Stimulated activated CD8-positive, alpha-beta memory T cell treated with anti-CD3 and anti-CD28 coated beads, Interleukin-4, amount 100 ng/mL, for 1 hour (primary cell): ENCODE results near the gene CRELD2.
"Not testable (repeated sequence)": the region's sequence is repeated elsewhere in the genome, so short reads cannot be mapped to it uniquely, and the experiment has no call there.

Experiments
- DNase-seq, 2 donors: peaks; one replicate each; pipeline ENCODE4 v3.0.0-alpha.2; 2020; ENCODE audit warnings: low read depth in 2 of 2, low spot score in 1 of 2

The CRELD2 gene

GRCh38 chr22:49943405-49943765 is 25.0 kb downstream of the CRELD2 start:
- DNase-seq, result no peak

DNA sequence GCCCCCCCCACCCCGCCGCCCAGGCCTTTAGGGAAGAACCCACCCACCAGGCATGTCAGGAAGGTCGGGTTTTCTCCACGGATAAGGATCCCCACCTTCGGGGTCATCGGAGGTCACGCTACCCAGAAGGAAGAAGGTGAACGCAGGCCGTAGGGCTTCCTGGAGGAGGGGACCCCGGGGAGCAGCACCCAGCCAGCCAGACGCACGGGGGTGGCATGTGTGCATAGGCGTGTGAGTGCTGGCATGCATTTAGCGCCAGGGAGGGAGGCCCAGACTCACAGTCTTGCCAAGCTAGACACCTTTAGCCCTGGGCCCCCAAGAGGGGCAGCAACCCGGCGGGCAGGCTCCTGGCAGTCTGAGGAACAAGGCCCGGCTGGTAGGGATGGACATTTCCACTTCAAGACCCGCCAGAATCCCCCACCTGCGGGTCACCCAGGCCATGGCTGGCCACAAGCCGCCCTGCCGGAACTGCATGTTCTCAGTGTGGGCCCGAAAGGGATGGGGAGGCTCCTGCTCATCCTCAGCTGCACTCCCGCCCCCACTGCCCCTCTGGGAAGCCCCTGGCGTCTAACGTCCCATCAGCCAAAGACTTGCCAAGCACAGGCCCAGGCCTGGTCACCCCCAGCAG is 25.5 kb downstream of the CRELD2 start:
- no peak for DNase-seq

- no peak for DNase-seq
Measured at GRCh38 chr22:49944399-49944891, 26.0 kb downstream of the CRELD2 start.

- not testable (repeated sequence) for DNase-seq
Measured at GRCh38 chr22:49945042-49945794, 26.8 kb downstream of the CRELD2 start.

GRCh38 chr22:49946612-49947295 is 28.3 kb downstream of the CRELD2 start:
- no peak for DNase-seq

- no peak for DNase-seq
Measured at GRCh38 chr22:49947296-49947622, 28.8 kb downstream of the CRELD2 start.

DNA sequence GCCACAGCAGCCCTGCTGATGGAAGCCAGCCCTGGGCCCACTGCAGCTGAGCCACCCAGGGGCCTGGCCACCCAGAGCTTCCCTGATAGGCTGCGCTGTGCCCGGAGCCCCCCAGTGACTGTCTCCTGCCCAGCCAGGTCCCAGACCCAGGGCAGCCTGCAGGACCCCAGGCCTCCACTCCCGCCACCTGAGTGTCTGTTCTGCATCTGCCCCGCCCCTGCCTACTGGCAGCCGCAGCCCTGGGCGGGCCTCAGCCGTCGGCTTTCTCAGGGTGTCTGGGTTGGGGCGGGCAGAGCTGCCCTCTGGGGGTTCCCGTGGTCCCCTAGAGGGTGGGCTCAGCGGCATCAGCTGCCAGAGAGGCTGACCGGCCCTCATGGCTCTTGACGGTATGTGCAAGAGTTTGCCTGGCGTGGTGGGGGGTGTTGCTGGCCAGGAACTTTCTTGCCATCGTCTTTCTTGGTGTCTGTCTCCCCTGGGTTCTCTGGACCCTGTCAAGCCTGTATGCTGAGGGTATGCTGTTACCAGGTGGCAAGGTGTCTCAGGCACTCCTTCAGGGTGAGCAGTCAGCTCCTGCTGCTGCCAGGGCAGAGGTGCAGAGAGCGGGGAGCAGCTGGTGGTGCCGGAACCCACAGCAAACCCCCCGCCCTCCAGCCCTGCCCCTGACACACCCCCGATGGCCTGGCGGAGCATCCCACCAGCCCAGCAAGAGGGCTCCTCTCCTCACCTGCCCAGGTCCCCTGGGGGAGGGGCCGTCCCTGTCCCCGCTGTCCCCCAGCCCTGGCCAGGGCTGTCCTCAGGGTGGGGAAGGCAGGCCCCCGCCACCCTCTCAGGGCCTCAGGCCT is 29.9 kb downstream of the CRELD2 start:
- no peak for DNase-seq

DNA sequence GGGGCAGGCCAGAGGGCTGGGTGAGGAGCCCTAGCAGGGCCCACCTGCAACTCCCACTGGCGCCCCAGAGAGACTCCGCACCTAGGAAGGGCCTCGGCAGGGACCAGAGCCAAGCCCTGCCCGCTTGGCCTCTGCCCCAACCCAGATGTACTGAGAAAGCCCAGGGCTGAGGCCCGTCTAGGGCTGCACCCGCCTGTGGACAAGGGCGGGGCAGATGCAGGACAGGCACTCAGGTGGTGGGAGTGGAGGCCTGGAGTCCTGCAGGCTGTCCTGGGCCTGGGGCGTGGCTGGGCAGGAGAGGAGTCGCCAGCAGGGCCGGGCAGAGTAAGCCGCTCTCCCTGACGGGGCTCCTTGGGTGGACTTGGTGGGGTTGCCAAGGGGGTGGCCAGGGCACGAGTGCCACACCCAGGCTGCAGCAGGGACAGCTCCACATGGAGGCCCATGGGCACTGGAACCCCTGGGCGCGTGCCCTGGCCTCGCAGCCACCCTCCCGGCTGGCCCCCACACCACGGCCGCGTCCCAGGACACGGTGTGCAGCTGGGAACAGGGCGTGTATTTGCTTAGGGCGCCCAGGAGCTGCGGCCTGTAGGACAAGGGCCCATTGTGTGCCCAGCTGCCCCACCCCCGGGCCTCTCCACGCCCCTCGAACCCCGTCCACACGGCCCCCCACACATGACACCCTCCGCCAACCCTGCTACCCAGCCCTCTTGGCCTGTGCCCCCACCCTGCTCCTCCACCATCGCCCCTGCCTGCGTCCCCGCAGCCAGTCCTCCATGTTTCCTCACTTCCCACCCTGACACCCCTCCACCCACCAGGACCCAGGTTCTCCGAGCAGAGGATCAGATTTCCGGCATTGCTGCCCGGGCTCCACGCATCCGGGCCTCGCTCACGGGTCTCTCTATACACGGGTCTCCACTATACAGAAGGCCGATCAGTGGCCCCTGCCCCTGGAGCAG is 30.8 kb downstream of the CRELD2 start:
- DNase-seq, result no peak

DNA sequence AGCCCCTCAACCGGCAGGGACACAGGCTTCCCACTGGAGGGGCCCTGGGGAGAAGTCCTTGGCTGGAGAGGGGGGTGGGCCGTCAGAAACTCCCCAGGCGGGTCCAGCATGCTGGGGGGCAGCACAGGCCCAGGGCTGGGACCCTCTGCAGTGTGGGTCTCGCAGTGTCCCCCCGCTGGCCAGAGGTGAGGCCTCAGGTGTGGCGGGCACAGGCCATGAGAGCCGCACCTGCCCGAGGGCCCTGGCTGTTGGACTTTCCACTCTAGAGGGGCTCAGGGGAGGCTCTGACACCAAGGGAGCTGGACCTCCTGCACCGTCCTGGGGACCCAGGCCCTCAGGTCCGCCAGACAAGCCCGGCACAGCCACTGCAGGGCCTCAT is 31.5 kb downstream of the CRELD2 start:
- no peak for DNase-seq

DNA sequence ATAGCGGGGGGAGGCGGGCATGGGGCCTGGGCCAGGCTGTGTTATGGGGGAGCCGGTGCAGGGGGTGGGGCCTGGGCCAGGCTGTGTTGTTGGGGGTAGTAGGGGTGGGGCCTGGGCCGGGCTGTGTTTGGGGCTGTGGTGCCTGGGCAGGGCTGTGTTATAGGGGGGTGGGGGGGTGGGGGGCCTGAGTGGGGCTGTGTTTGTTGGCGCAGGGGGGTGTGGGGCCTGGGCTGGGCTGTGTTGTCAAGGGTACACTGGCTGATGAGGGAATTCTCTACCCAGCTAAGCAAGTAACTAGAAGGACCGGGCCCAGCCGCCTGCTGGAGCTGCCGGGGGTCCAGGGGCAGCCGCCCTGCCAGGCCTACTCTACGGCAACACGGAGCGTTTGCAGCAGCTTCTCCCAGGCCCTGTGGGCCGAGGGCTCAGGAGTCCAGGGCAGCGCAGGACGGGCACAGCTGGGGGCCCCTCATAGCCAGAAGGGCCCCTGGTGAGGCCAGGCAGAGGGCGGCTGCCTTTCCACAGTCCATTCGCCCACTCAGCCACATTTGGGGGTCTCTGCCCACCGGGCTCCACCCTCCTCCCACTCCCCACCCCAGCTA is 32.1 kb downstream of the CRELD2 start:
- DNase-seq, result no peak

DNA sequence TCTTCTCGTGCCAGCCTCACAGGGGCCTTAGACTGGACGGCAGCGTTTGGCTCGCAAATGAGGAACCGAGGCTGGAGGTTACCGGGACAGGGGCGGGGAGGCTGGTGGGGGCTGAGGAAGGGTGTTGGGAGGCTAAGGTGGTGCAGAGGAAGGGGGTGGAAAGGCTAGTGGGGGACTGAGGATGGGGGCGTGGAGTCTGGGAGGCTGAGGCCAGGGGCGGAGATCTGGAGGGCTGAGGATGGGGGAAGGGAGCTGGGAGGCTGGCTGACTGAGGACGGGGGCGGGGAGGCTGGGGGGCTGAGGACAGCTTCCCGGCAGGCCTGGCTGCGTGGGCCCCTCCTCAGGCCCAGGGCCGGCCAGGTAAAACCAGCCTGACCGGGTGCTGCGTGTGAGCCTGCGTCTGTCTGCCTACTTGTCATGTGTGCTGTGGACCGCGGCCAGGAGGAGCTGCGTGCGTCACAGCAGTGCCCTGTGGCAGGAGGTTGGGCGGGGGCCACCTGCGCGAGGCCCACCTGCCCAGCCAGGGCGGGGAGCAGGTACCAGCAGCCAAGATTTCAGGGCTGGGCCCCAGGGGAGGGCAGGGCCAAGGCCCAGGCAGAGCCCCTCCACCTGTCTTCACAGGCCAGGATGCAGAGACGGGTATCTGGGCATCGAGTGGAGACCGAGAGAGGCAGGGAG is 32.7 kb downstream of the CRELD2 start:
- DNase-seq, result no peak

DNA sequence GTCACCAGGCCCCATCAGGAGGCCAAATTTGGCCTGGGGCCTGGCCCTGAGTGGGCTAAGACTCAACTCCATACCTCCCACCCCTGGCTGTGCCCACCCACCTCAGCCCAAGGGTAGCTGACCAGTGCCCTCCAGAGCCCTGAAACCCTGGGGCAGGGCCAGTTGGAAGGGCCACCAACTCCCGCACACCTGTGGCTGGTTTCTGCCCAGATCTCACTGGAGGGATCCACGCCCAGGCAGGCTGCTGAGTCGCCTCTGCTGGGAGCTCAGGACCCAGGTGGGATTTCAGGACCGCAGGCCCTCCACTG is 33.2 kb downstream of the CRELD2 start:
- DNase-seq, result no peak

GRCh38 chr22:49951986-49952896 is 33.8 kb downstream of the CRELD2 start:
- no peak for DNase-seq

DNA sequence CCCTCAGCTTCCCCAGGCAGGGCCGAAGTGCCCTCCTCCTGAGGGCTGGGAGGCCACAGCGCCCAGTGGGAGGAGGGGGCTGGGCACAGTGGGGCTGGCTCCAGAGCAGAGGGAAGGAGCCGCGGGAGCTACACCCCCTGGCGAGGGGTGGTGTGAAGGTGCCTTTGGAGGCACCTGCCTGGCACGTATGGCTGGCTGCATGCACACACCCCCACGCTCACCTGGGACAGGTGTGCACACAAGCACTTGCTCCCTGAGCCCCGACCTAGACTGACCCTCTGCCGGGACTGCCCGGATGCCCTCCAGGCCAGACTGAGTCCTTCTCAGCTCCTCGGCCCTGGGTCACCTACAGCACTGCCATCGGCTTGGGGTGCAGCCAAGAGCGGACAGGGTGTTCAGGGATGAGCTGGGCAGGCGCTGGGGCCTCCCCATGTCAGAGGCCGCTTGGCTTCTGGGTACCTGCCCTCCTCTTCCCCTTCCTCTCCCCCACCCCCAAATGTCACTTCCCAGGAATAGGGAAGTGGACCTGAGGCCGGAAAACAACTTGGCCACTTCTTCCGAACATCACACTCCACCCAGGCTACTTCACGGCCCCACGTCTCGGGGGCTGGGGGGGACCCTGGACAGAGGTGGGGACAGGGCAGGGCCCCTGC is 34.7 kb downstream of the CRELD2 start:
- DNase-seq, result no peak

GRCh38 chr22:49953680-49954344 is 35.4 kb downstream of the CRELD2 start:
- no peak for DNase-seq

DNA sequence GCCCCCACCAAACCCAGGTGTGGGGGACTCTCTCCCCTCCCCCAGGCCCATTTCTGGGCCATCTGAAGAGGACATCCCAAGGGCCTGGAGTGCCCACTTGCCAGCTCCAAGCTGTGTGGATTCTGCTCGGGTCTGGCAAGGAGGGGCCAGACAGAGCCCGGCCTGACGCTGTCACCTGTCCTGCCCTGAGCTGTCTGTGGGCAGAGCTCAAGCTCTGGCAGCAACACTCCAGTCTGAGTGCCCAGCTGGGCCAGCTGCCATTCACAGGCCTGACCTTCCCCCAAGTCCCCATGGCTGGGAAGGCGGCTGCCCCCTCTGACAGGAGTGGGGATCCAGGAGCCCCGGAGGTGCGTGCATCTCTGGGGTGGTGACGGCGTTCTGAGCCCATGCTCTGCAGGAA is 35.9 kb downstream of the CRELD2 start:
- DNase-seq, result no peak

DNA sequence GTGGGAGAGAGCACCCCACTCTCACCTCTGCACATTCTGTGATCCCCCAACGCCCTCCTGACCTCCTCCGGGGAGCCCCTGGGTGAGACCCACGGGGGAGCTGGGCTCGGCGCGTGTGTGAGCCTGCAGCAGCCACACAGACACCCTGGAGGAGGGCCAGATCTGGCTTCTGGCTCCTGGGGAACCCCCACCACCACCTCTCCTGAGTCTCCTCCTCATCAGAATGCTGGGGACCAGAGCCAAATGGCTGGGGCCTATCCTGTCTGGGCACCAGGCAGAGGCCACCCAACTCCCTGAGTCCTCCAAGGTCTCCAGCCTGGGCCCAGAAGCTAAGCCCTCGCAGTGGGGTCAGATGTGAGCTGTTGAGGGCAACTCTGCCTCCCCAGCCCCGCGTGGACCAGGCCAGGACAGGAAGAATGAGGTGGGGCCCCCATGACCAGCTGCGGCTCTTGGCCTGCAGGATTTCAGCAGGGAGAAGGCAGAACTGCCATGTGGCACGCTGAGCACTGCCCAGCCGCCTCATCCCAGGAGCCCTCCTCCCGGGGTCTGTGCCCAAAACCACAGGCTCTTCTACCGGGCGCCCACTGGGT is 36.7 kb downstream of the CRELD2 start:
- no peak for DNase-seq
